OCI-LY3 (cell line): ENCODE results near the gene INPP5J.
A peak's percentile ranks its signal among the peaks of the same experiment; 100 is the strongest.

Experiments used
- H2AFZ ChIP-seq: fragments of 200-600, 300-600 bp; shearing (Covaris generic); 2 replicates; pipeline ENCODE4 v1.6.0; 2014; ENCODE audit warnings: antibody characterized with exemption, low read depth, low read length
- H3K27ac ChIP-seq: fragments of 200-600, 300-600 bp; sonication (generic); 2 replicates; pipeline ENCODE4 v1.5.1; 2014; ENCODE audit warnings: mild to moderate bottlenecking, low read length, moderate library complexity, mixed read lengths
- H3K27me3 ChIP-seq: fragments of 200-600, 300-600 bp; sonication (generic); 2 replicates; pipeline ENCODE4 v1.6.1; 2014; ENCODE audit warnings: low read depth, low read length, mixed read lengths
- H3K36me3 ChIP-seq: fragments of 200-600, 300-600 bp; sonication (generic); replicated peaks from 2 replicates; pipeline ENCODE3; 2014; ENCODE audit warnings: low read depth, low read length, mixed read lengths
- H3K4me1 ChIP-seq: fragments of 300-600, 200-600 bp; sonication (generic); 2 replicates; pipeline ENCODE4 v1.6.1; 2014; ENCODE audit warnings: low read length, mixed read lengths
- H3K4me2 ChIP-seq: fragments of 200-600, 300-600 bp; sonication (generic); 2 replicates; pipeline ENCODE4 v1.6.1; 2014; ENCODE audit warnings: low read length, mixed read lengths
- H3K4me3 ChIP-seq: fragments of 300-600, 200-600 bp; sonication (generic); 2 replicates; pipeline ENCODE4 v1.5.1; 2014; ENCODE audit warnings: antibody characterized with exemption, mild to moderate bottlenecking, low read length, moderate library complexity
- H3K79me2 ChIP-seq: fragments of 300-600, 200-600 bp; shearing (Covaris generic); 2 replicates; pipeline ENCODE4 v1.6.1; 2014; ENCODE audit warnings: mild to moderate bottlenecking, low read length, mixed read lengths
- H3K9ac ChIP-seq: fragments of 300-600, 200-600 bp; shearing (Covaris generic); 2 replicates; pipeline ENCODE4 v1.6.0; 2014; ENCODE audit warnings: mild to moderate bottlenecking, low read length, moderate library complexity
- H3K9me3 ChIP-seq: fragments of 200-600, 300-600 bp; shearing (Covaris generic); 2 replicates; pipeline ENCODE4 v1.6.1; 2014; ENCODE audit warnings: low read length, mixed read lengths; ENCODE audit not compliant: insufficient read depth
- H4K20me1 ChIP-seq: fragments of 200-600, 300-600 bp; sonication (generic); 2 replicates; pipeline ENCODE4 v1.6.1; 2016; ENCODE audit warnings: low read length, mixed read lengths; ENCODE audit not compliant: insufficient read depth
- CTCF ChIP-seq: fragments of 200-600, 300-600 bp; sonication (generic); IDR thresholded peaks from 2 replicates; pipeline ENCODE4 v1.5.1; 2014; ENCODE audit warnings: antibody characterized with exemption, low read length, low read depth
- EZH2phosphoT487 ChIP-seq: fragments of 200-600 bp; shearing (Covaris generic); IDR thresholded peaks from 2 replicates; pipeline ENCODE4 v1.6.1; 2018; ENCODE audit warnings: antibody characterized with exemption, mixed run types, low read depth

INPP5J gene

GRCh38 chr22:31086703-31087330 is 35.9 kb upstream of the INPP5J start:
- no peak overlapping the region for H3K9ac ChIP-seq
- H3K27ac ChIP-seq, result no peak overlapping the region
- no peak overlapping the region for H3K4me3 ChIP-seq
- peaks cover 38% of the 10 kb centered on the region for H3K4me1 ChIP-seq
- H4K20me1 ChIP-seq, result no peaks in the 10 kb centered on the region
- H3K9me3 ChIP-seq, result no peaks in the 10 kb centered on the region
- TF ChIP-seq EZH2phosphoT487, result no peak
- no peak for TF ChIP-seq CTCF
- no peak overlapping the region for H3K4me2 ChIP-seq
- H3K27me3 ChIP-seq, result no peaks in the 10 kb centered on the region
- peaks cover 1% of the 10 kb centered on the region for H3K36me3 ChIP-seq
- no peak overlapping the region for H2AFZ ChIP-seq
- peaks cover 20% of the 10 kb centered on the region for H3K79me2 ChIP-seq

GRCh38 chr22:31087744-31088215 is 35.0 kb upstream of the INPP5J start:
- Histone ChIP-seq H4K20me1 (no peaks in the 10 kb centered on the region), H3K27ac (no peak overlapping the region), H3K9ac (no peak overlapping the region), H3K4me2 (no peak overlapping the region), H3K9me3 (no peaks in the 10 kb centered on the region), H3K79me2 (peaks cover 19% of the 10 kb centered on the region), H2AFZ (no peak overlapping the region), H3K4me3 (no peak overlapping the region), H3K27me3 (no peaks in the 10 kb centered on the region), H3K4me1 (peaks cover 28% of the 10 kb centered on the region), H3K36me3 (peaks cover 5% of the 10 kb centered on the region)
- TF ChIP-seq CTCF (no peak), EZH2phosphoT487 (no peak)

GRCh38 chr22:31088233-31088986 is 34.4 kb upstream of the INPP5J start:
- Histone ChIP-seq H3K4me3 (no peak overlapping the region), H3K27ac (no peak overlapping the region), H3K27me3 (no peaks in the 10 kb centered on the region), H3K79me2 (peaks cover 12% of the 10 kb centered on the region), H3K9ac (no peak overlapping the region), H3K4me2 (no peak overlapping the region), H3K36me3 (peaks cover 5% of the 10 kb centered on the region), H2AFZ (no peak overlapping the region), H4K20me1 (no peaks in the 10 kb centered on the region), H3K4me1 (peaks cover 22% of the 10 kb centered on the region), H3K9me3 (no peaks in the 10 kb centered on the region)
- TF ChIP-seq EZH2phosphoT487 (no peak), CTCF (no peak)

- H3K79me2 ChIP-seq, result peaks cover 2% of the 10 kb centered on the region
- no peak overlapping the region for H3K4me2 ChIP-seq
- no peaks in the 10 kb centered on the region for H3K27me3 ChIP-seq
- H3K9me3 ChIP-seq, result no peaks in the 10 kb centered on the region
- H3K9ac ChIP-seq, result no peak overlapping the region
- no peaks in the 10 kb centered on the region for H4K20me1 ChIP-seq
- H3K36me3 ChIP-seq, result peaks cover 5% of the 10 kb centered on the region
- TF ChIP-seq CTCF (peak; percentile 97), EZH2phosphoT487 (no peak)
- H3K4me1 ChIP-seq, result peaks cover 16% of the 10 kb centered on the region
- H2AFZ ChIP-seq, result no peak overlapping the region
- H3K27ac ChIP-seq, result no peak overlapping the region
- H3K4me3 ChIP-seq, result no peak overlapping the region
These were observed 33.3 kb upstream of the INPP5J start for GRCh38 chr22:31089160-31090100.
